ENCODE measurements around the gene FBF1.

Gene FBF1

GRCh38 chr17:75940727-75941441, at the start of gene FBF1:
Gene FBF1, minus strand, starts transcription at chr17:75941042. Its CDS starts 2,893 bp downstream, at chr17:75938149.
- no peak; the same call in 1 of the 2 replicates for TF ChIP-seq HDGF (IDR thresholded peaks at IDR 0.05; ENCODE audit: borderline replicate concordance)
- 0 out of 2 replicates have a peak, but pooled peaks have one; percentile 30 for TF ChIP-seq FOXM1 (IDR thresholded peaks at IDR 0.05; ENCODE audit: borderline replicate concordance)
- TF ChIP-seq ZNF384 (IDR thresholded peaks at IDR 0.05) = no peak
- TF ChIP-seq NFRKB (IDR thresholded peaks at IDR 0.05) = no peak
- peak; percentile 90 for TF ChIP-seq L3MBTL2 (conservative IDR thresholded peaks at IDR 0.05)
- TF ChIP-seq ELF4 (IDR thresholded peaks at IDR 0.05) = peak; percentile 88
- no peak for TF ChIP-seq BHLHE40 (IDR thresholded peaks at IDR 0.05; ENCODE audit: borderline replicate concordance)
- no peak for TF ChIP-seq SP1 (IDR thresholded peaks at IDR 0.05)
- no peak for TF ChIP-seq FOXA1 (IDR thresholded peaks at IDR 0.05)
- ChIA-PET POLR2A (interaction anchor here (0.6 to 1.5 kb wide), 24 partner anchors 8 to 158 kb away, joined by 3 to 13 read pairs (median 5); partner anchors contain the start of genes ACOX1, MRPL38, TEN1 and TRIM65), CTCF (interaction anchor here (0.7 to 0.8 kb wide), 2 partner anchors 36 to 38 kb away, joined by 3 read pairs; partner anchors contain the start of genes ACOX1 and TEN1)
- peak; percentile 99 for DNase-seq (ENCODE audit: extremely low spot score)

GRCh38 chr17:75987041-75987440, 46.2 kb upstream of the FBF1 start:
- TF ChIP-seq L3MBTL2 (conservative IDR thresholded peaks at IDR 0.05) (no peak), NFRKB (IDR thresholded peaks at IDR 0.05) (no peak), BHLHE40 (IDR thresholded peaks at IDR 0.05; ENCODE audit: borderline replicate concordance) (no peak), FOXM1 (IDR thresholded peaks at IDR 0.05; ENCODE audit: borderline replicate concordance) (no peak), FOXA1 (IDR thresholded peaks at IDR 0.05) (no peak), SP1 (IDR thresholded peaks at IDR 0.05) (no peak), TARDBP (IDR thresholded peaks at IDR 0.05) (no peak)
- POLR2A ChIA-PET = no interaction called here
- DNase-seq (ENCODE audit: extremely low spot score) = no peak
- CTCF ChIA-PET = no interaction called here

- POLR2A ChIA-PET = no interaction called here
- DNase-seq (ENCODE audit: extremely low spot score) = no peak
- CTCF ChIA-PET = interaction anchor here (1.9 kb wide), 1 partner anchor 14 kb away, joined by 6 read pairs; the partner anchor contains the start of gene CDK3
- no peak for TF ChIP-seq PKNOX1 (IDR thresholded peaks at IDR 0.05)
- no peak for TF ChIP-seq HDGF (IDR thresholded peaks at IDR 0.05; ENCODE audit: borderline replicate concordance)
- TF ChIP-seq ELF4 (IDR thresholded peaks at IDR 0.05) = no peak
- no peak for TF ChIP-seq L3MBTL2 (conservative IDR thresholded peaks at IDR 0.05)
- no peak for TF ChIP-seq TARDBP (IDR thresholded peaks at IDR 0.05)
- no peak for TF ChIP-seq NFRKB (IDR thresholded peaks at IDR 0.05)
- no peak for TF ChIP-seq FOXK2 (IDR thresholded peaks at IDR 0.05)
- TF ChIP-seq ARNT (IDR thresholded peaks at IDR 0.05) = no peak
- TF ChIP-seq SP1 (IDR thresholded peaks at IDR 0.05) = no peak
- TF ChIP-seq CTBP1 (IDR thresholded peaks at IDR 0.05; ENCODE audit: borderline replicate concordance) = no peak
- no peak for TF ChIP-seq FOXM1 (IDR thresholded peaks at IDR 0.05; ENCODE audit: borderline replicate concordance)
- no peak for TF ChIP-seq ZNF384 (IDR thresholded peaks at IDR 0.05)
Measured at GRCh38 chr17:75985986-75986385, 45.1 kb upstream of the FBF1 start.

GRCh38 chr17:75983501-75984181, 42.8 kb upstream of the FBF1 start:
- ChIA-PET POLR2A (interaction anchor here (0.8 to 1.6 kb wide), 4 partner anchors 17 to 128 kb away, joined by 3 to 7 read pairs (median 4); partner anchors contain the start of genes CDK3, FBF1, TRIM65 and WBP2), CTCF (interaction anchor here (1.0 to 1.2 kb wide), 3 partner anchors 13 to 22 kb away, joined by 3 to 5 read pairs (median 3); no protein-coding TSS in a partner anchor)
- DNase-seq (ENCODE audit: extremely low spot score) = no peak
- TF ChIP-seq LEF1 (IDR thresholded peaks at IDR 0.05; ENCODE audit: borderline replicate concordance) = no peak
- TF ChIP-seq NFRKB (IDR thresholded peaks at IDR 0.05) = no peak
- TF ChIP-seq ARNT (IDR thresholded peaks at IDR 0.05) = no peak
- TF ChIP-seq BHLHE40 (IDR thresholded peaks at IDR 0.05; ENCODE audit: borderline replicate concordance) = no peak
- TF ChIP-seq SUZ12 (IDR thresholded peaks at IDR 0.05) = no peak
- no peak for TF ChIP-seq SP1 (IDR thresholded peaks at IDR 0.05)
- TF ChIP-seq HDGF (IDR thresholded peaks at IDR 0.05; ENCODE audit: borderline replicate concordance) = no peak
- no peak for TF ChIP-seq CTBP1 (IDR thresholded peaks at IDR 0.05; ENCODE audit: borderline replicate concordance)
- TF ChIP-seq L3MBTL2 (conservative IDR thresholded peaks at IDR 0.05) = no peak; the same call in 1 of the 2 replicates
- no peak for TF ChIP-seq FOXA1 (IDR thresholded peaks at IDR 0.05)
- no peak for TF ChIP-seq FOXK2 (IDR thresholded peaks at IDR 0.05)
- no peak for TF ChIP-seq FOXM1 (IDR thresholded peaks at IDR 0.05; ENCODE audit: borderline replicate concordance)
- TF ChIP-seq PKNOX1 (IDR thresholded peaks at IDR 0.05) = no peak
- no peak for TF ChIP-seq ELF4 (IDR thresholded peaks at IDR 0.05)
- TF ChIP-seq ZNF384 (IDR thresholded peaks at IDR 0.05) = no peak
- TF ChIP-seq TARDBP (IDR thresholded peaks at IDR 0.05) = no peak

GRCh38 chr17:75981019-75981615, 40.3 kb upstream of the FBF1 start:
- POLR2A ChIA-PET = interaction anchor here (0.7 to 1.6 kb wide), 4 partner anchors 9 to 83 kb away, joined by 3 to 5 read pairs (median 4); partner anchors contain the start of gene FBF1
- TF ChIP-seq FOXA1 (IDR thresholded peaks at IDR 0.05) (no peak), FOXM1 (IDR thresholded peaks at IDR 0.05; ENCODE audit: borderline replicate concordance) (no peak), ELF4 (IDR thresholded peaks at IDR 0.05) (no peak), L3MBTL2 (conservative IDR thresholded peaks at IDR 0.05) (no peak), FOXK2 (IDR thresholded peaks at IDR 0.05) (no peak), ARNT (IDR thresholded peaks at IDR 0.05) (no peak), ZNF384 (IDR thresholded peaks at IDR 0.05) (no peak), BHLHE40 (IDR thresholded peaks at IDR 0.05; ENCODE audit: borderline replicate concordance) (no peak), CTBP1 (IDR thresholded peaks at IDR 0.05; ENCODE audit: borderline replicate concordance) (no peak), TARDBP (IDR thresholded peaks at IDR 0.05) (no peak), SUZ12 (IDR thresholded peaks at IDR 0.05) (no peak)
- CTCF ChIA-PET = interaction anchor here (0.6 to 0.7 kb wide), 2 partner anchors 122 to 856 kb away, joined by 3 read pairs; no protein-coding TSS in a partner anchor
- no peak for DNase-seq (ENCODE audit: extremely low spot score)

All from HEK293T (cell line).